Measurements from ENCODE around the gene RALGDS. TPM values are rescaled to one million over a fixed set of nuclear protein-coding genes. Genes with fewer than 3 reads are reported as not detected.
A peak's percentile ranks its signal among the peaks of the same experiment; 100 is the strongest.

Gene RALGDS
- total RNA-seq, 3 donors from 2014 or later = 38.3 to 59.4 (median 44.2) TPM

DNA sequence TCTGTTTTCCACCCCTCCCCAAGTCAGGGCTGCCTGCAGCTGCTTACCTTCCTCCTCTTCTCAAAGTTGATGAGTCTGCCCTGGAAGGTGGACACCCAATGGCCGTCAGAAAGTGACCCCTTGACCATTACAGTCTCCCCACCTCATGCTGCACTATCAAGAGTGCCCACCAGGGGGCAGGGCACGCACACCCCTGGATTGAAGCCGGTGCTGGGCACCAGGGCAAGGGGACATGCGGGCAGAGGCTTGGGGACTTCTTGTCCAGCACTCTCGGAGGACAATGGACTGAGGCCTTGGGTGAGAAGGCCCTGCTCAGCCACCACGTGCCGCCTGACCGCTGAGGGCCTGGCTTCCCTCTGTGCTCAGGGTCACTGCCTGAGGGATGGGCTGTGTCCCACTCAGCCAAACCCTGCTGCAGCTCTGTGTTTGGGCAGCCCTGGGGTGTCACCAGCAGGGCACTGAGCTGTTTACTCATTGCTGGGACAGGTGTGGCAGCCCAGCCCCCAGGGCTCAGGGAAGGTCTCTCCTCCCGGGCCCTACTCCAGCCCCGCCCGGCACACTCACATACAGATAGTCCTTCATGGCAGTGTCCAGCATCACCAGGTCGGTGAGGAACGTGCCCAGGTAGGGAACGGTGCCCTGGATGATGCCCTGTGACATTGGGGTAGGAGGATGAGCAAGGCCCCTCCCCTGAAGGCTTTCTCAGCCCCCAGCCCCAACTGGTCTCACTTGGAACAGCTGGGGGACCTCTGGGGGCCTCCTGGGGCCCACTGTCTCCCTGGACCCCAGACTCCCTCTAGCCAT lies 17.7 kb downstream of the RALGDS start:
- peaks cover 6% of the 10 kb centered on the region for H3K4me1 ChIP-seq (ENCODE audit: low read depth)
- H3K9me3 ChIP-seq = no peaks in the 10 kb centered on the region
- peak; percentile 81 for ATAC-seq
- no peak overlapping the region for H3K4me3 ChIP-seq
- peak; percentile 67 to 83 (median 82) for DNase-seq
- intact Hi-C loops (cut with DNase I, micrococcal nuclease) = loop anchor here (1.0 to 5.0 kb wide), 2 partner anchors 41 to 44 kb away; no protein-coding TSS in a partner anchor
- peaks cover 7% of the 10 kb centered on the region for H3K36me3 ChIP-seq (ENCODE audit: low read depth)
- TF ChIP-seq, protein P1, sequence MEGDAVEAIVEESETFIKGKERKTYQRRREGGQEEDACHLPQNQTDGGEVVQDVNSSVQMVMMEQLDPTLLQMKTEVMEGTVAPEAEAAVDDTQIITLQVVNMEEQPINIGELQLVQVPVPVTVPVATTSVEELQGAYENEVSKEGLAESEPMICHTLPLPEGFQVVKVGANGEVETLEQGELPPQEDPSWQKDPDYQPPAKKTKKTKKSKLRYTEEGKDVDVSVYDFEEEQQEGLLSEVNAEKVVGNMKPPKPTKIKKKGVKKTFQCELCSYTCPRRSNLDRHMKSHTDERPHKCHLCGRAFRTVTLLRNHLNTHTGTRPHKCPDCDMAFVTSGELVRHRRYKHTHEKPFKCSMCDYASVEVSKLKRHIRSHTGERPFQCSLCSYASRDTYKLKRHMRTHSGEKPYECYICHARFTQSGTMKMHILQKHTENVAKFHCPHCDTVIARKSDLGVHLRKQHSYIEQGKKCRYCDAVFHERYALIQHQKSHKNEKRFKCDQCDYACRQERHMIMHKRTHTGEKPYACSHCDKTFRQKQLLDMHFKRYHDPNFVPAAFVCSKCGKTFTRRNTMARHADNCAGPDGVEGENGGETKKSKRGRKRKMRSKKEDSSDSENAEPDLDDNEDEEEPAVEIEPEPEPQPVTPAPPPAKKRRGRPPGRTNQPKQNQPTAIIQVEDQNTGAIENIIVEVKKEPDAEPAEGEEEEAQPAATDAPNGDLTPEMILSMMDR (IDR thresholded peaks at IDR 0.05) = peak; percentile 93

DNA sequence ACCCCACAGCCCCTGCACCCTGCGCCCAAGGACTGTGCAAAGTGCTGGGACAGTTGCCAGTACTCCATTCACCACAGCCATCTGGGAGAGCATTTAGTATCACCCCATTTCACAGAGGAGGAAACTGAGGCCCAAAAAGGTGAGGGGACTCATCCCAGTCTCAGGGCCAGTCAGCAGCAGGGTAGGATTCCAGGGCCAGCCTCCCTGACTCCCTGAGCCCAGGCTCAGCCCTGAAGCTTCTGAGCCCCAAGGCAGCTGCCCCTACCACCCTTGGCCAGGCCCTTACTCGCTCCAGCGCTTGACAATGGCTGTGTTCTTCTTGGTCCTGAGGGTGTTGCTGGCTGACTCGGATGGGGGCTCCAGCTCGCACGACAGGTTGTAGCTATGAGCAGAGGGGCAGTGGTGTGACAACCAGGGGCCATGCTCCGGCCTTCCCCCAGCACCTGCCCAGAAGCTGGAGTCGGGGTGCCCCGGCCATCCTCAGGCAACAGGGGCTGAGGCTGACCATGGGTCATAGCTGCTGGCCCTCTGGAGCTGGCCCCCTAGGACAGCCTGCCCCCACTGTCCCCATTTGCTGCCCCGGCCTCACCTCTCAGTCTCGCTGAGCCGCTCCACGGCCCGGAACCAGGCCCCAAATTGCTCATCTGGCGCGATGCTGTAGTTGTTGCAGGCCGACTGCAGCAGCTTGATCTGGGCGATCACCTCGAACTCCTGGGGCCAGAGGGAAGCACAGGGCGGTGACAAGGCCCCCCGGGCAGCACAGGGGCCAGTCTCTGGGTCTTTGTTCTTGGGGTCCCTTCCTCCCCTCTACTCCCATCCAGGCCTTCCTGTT lies 18.6 kb downstream of the RALGDS start:
- TF ChIP-seq, protein P1 (IDR thresholded peaks at IDR 0.05) = no peak
- Histone ChIP-seq H3K9me3 (no peaks in the 10 kb centered on the region), H3K36me3 (ENCODE audit: low read depth) (no peaks in the 10 kb centered on the region), H3K4me1 (ENCODE audit: low read depth) (peaks cover 6% of the 10 kb centered on the region), H3K4me3 (no peak overlapping the region)
- DNase-seq = peak in 1 of 3 donors; percentile 26
- ATAC-seq = no peak
- intact Hi-C loops (cut with DNase I, micrococcal nuclease) = loop anchor here (1.0 to 5.0 kb wide), 2 partner anchors 42 to 45 kb away; no protein-coding TSS in a partner anchor

- no peaks in the 10 kb centered on the region for H3K36me3 ChIP-seq (ENCODE audit: low read depth)
- intact Hi-C loops (cut with DNase I, micrococcal nuclease) = loop anchor here in 1 of 2 donors (5.0 kb wide), 1 partner anchor 46 kb away; no protein-coding TSS in a partner anchor
- H3K9me3 ChIP-seq = peaks cover 3% of the 10 kb centered on the region
- no peak overlapping the region for H3K4me3 ChIP-seq
- DNase-seq = peak in 1 of 3 donors; percentile 26
- ATAC-seq = no peak
- peaks cover 6% of the 10 kb centered on the region for H3K4me1 ChIP-seq (ENCODE audit: low read depth)
- TF ChIP-seq, protein P1 (IDR thresholded peaks at IDR 0.05) = no peak
Observed at GRCh38 chr9:133101356-133102189, 19.5 kb downstream of the RALGDS start.

DNA sequence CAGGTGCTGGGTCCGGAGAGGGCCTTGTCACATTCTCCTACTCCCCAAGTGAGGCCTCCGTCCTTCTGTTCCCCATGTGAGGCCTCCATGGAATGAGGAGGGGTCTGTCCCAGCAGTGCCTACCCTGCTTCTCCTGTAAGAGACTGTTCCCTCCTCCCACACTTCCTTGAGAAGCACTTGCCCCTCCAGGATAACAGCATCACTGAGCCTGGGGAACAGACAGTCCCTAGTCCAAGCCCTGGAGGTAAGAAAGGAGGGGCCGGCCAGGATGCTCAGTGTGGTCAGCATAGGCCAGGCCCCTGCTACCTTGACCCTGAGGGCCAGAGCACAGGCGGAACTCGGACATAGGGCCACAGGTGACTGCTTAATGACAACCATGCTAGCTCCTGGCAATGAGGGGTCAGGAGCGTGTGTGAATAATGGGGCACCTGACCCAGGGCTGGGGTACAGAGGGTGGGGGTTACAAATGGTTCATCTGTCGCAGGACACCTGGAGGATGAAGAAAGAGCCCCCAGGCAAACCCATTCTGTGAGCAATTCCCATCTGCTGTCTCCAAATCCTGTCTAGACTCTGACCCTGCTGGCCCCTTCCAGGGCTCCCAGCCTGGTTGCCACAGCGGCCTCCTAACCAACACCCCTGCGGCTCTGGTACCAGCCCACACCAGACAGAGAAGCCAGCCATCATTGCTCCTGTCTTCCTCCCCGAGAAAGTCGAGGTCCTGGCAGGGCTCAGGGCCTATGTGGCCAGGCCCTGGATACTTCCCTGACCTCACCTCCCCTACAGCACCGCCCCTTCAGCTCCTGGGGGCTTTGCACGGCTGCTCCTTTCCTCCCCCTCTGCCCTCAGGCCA lies 20.3 kb downstream of the RALGDS start:
- DNase-seq (no peak), ATAC-seq (no peak)
- H3K9me3 ChIP-seq = peaks cover 11% of the 10 kb centered on the region
- peaks cover 6% of the 10 kb centered on the region for H3K4me1 ChIP-seq (ENCODE audit: low read depth)
- intact Hi-C loops (cut with DNase I, micrococcal nuclease) = loop anchor here in 1 of 2 donors (5.0 kb wide), 1 partner anchor 47 kb away; no protein-coding TSS in a partner anchor
- TF ChIP-seq, protein P1 (IDR thresholded peaks at IDR 0.05) = no peak
- no peaks in the 10 kb centered on the region for H3K36me3 ChIP-seq (ENCODE audit: low read depth)
- no peak overlapping the region for H3K4me3 ChIP-seq
